GM19025 (cell line): ENCODE results near the gene DYNC1I1.
A peak's percentile ranks its signal among the peaks of the same experiment; 100 is the strongest.
"Not testable (repeated sequence)": the region's sequence is repeated elsewhere in the genome, so short reads cannot be mapped to it uniquely, and the experiment has no call there.

Source experiments
- ATAC-seq: cut with Tn5 transposase; IDR thresholded peaks from one replicate; pipeline ENCODE4 v1.9.1; 2021; ENCODE audit warnings: mild to moderate bottlenecking, low read depth, moderate library complexity; ENCODE audit not compliant: unreplicated experiment

DYNC1I1 gene

DNA sequence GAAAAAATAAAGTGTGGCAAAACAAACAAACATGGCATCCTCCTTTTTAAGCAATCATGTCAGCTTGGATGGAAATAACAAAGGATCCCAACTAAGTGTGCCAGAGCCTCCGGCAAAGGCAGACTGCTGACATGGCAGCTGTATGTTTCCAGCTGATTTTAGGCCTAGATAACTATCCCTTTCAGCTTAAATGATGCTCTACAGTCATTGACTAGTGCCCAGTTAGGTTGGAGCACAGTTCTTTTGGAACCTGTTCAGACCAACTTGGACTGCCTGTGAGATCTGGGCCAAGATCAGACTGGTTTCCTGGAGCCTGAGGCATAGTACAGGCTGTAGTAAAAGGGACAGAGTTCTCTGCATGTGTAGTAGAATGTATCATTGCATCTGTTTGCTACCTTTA is 128.7 kb downstream of the DYNC1I1 start:
- no peak for ATAC-seq

DNA sequence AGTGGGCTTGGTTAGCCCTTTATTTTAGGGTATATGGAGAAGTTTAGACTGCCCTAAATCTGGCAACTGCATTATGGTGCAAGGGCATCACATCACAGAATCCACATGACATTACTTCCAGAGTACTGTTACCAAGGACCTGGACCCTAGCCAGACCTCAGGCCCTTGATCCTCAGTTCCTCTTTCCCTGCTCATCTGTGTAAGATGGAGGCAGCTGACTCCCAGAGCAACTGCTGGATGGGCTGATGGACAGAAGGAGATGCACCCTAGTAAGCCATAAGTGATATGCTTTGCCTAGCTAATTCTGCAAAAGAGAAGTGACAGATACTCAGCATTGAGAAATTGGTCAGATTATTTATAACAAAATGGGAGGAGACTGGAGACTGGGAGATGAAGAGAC is 131.7 kb downstream of the DYNC1I1 start:
- ATAC-seq, result no peak

DNA sequence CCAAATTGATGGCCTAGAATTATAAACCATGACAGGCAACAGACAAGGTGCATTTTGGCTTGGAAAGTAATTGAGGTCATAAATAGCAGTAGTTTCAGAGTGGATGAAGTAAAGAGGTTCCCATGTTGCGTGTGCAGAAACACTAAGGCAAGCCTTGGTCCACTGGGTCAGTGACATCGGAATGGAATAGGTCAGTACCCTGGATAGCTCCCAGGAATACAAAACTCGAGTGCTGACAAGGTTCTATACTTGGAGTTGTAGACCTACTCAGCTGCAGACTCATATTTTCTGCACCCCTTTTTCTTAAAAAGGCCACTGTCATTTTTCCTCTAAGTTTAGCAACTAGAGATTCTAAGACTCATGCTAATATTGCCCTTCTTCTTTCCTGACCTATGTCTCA is 132.8 kb downstream of the DYNC1I1 start:
- ATAC-seq, result no peak

DNA sequence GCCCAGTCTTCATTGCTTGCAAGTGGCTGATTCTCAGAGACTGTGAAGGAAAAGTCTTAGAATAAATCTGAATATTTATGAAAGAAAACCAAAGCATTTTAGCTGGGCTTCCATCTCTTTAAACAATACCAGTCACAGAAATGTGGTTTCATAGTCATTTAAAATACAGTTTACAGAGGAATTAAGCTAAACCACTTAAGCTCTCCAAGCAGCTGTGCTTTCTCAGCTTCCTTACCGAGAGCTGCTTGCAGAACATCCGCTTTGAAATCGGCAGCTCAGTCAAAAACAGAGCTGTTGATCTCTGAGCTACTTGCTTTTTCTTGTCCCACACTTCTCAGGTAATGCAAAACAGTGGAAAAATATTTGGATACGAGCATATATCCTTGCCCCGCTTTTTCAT is 134.5 kb downstream of the DYNC1I1 start:
- ATAC-seq, result no peak

DNA sequence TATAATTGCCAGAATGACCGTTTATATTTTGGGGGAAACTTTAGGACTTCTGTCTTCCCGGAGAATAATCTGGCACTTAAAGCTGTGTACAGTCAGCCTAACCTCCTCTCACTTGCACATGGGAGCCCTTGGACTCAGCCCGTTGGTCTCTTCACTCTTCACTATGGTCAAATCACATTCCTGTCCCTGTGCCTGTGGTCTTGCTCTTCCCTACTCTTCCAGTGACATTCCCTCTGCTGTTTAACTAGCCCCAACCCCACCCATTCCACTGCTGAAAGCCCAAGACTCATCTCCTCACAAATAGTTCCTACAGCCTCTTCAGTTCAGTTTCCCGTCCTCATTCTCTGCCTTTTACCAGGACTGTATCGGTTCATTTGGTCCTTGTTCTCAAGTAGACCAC is 135.0 kb downstream of the DYNC1I1 start:
- ATAC-seq, result no peak

DNA sequence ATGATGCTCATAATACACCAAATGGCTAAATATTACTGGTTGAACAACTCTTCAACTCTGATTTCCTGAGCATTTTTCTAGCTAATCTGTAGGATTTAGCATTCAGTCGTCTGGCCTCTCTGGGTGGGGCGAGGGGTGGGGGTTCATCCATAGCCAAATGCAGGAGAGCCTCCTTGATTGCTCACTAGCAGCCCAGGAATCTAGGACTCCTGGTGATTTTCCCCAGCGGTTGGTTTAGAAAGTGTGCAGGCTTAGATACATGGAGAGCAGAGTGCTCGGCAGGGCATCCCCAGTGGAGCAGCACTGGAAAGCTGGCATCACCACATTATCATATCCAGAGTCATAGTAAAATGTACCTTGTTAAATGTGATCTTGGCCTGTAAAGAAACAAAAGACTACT is 136.1 kb downstream of the DYNC1I1 start:
- ATAC-seq, result no peak

DNA sequence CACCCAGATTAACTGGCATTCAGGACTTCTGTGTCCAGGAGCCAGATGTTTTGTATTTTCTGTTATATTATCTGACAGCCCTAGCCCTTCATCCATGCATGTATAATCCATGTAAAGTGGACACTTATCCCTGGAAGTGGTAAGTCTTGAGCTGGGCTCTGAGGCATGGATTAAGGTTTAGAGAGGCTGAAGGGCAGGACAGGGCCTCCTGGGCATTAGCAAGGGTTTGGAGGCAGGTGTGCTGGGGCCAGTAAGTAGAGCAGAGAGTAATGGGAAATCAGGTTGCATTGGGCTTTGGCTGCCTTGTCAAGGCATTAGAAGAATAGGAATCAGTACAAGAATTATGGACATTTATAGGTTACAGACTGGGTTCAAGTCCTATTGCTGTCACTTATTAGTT is 138.0 kb downstream of the DYNC1I1 start:
- no peak for ATAC-seq

DNA sequence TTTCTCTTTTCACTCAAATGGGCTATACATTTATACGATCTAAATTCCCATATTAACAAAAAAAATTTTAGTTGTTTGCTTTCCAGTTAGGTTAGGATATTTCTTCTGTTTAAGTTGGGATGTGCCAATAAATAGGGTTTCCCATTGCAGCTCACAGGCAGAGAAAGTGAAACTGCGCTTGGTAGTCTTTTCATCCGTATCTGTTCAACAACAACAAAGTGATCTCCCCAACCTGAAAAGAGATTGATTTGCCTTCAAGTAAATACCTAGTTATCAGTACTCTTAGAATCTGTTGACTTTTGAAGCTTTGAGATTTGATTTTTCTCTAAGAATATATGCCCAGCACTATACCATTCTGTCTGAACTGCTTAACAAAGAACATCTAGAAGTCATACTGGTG is 143.4 kb downstream of the DYNC1I1 start:
- ATAC-seq, result no peak

DNA sequence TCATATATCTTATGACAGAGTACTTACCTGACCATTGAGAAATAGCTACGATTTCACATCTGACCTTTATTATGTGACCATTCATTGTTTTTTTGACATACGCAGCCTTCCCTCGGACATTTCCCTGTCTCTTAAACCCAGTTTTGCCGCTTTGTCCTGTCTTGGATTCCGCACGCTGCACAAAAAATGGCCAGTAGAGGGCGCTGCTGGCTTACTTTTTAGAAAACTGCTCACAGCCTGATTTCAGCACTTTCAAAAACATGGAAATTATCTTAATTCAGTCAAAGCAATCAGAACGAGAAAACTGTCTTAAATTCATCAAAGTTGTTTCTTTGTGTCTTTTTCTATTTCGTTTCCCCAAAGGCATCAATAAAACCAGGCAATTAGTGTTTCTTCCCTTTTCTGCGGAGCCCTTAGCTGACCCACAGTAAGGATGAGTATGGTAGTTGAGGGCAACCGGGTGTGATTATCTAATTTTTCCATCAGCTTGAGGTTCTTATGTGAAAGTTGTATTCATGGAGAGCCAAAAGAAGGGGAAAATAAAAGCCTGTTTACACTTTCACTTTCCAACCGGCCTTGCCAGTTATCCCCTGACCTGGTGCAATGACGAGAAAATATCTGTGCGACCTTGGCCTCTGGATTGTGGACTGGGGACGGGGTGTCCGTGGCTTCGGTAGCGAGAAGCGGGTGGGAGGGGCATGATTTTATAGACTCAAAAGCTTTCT is 144.4 kb downstream of the DYNC1I1 start:
- ATAC-seq, result peak; percentile 61

DNA sequence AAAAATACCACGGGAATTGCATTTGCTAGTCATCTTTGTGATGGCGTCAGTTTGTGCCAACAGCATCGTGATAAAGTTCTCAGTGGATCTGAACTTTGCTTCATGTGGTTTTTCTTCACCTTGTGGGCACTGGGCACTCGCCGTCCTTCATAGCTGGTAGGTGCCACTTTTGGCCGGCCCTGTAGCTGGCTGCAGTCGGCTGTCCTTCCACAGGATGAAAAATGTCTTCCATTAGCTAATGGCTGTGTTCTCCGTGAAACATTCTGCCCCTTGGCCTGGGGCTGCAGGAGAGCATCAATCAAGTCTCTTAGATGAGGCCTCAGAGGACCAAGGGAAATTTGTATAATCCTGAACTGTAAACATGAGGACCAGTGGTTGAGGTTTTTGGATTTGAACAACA is 145.3 kb downstream of the DYNC1I1 start:
- ATAC-seq, result no peak

DNA sequence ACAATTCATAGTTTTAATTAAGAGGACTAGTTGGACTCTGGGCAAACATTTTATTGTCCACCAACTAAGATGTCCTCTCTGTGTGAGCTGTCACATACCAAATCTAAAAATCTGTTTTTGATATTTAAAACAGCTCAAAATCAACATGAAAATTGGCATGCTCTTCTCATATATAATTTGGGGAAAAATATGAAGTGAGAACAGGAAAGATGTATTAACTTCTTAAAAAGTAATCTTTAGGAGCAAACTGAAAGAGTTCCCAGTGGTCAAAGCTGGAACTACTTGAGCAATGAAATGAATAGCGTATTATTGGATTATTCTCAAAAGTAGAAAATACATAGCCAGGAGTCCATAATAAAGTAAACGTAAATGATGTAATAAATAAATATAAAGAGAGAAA is 147.2 kb downstream of the DYNC1I1 start:
- ATAC-seq, result no peak

DNA sequence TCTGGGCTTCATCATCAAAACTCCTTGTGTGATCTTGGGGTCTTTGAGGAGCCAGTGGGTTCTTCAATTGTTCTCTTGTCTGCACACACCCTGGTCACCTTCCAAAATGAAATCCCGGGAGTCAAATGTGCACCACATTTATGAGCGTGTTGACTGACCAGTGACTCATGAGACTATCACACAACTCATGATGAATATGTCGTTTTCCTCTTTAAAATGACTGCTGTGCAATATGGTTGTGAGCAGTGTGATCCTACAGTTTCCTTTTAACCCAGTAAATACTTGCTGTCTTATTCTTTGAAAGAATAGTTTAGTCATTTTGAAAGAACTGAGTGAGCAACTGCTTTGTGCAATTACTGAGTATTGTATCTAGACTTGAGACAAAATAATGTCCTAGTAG is 149.2 kb downstream of the DYNC1I1 start:
- ATAC-seq, result no peak

DNA sequence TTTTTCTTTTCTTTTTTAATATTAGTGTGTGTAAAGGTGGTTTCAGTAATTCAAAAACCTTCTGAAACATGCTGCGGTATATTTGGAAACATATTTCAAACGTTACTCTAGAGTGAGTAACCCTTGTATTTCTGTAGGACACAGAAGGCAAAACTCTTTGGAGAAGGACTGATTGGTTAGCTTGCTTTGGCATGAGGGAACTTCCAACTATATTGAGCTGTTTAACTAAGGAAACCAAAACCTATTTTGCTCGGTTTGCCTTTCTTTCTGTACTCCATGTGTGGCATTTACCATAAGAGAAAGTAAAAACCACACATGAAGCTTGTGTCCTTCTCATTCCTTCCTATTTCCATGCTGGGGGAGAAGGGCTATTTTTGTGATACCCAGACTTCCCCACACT is 149.8 kb downstream of the DYNC1I1 start:
- ATAC-seq, result no peak

DNA sequence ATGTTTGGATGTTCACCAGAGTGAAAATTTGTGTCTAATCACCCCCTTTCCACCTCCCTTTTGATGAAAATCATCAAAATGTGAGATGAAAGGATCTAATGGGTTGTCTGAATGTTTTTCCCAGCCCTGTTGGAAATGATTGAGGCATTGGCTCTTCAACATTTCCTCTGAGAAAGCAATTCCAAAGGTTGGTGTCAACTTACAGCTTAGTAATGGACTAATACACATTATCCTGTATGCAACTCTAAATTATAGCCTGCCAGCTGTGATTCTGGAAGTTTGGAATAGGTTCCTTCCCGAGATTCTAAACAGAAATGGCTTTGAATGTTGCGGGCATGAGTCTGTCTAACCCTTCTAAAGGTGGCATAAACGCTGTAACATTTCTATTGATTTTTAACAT is 152.9 kb downstream of the DYNC1I1 start:
- ATAC-seq, result no peak

DNA sequence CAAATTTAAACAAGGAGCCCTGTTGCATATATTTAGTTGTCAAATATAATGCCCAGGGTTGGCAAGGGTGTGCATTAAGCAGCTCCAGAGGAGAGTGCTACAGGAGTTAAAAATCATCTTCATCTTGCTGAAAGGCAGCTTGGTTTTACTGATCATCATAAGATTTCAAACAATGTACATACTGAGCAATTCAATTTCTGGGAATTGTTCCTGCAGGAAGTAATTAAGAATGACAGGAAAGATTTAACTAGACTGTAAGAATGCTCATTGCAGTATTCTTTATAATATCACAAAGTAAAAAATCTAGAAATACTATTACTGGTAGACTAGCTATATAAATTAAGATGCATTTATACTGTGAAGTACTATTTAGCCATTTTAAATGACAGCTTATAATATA is 153.6 kb downstream of the DYNC1I1 start:
- no peak for ATAC-seq

DNA sequence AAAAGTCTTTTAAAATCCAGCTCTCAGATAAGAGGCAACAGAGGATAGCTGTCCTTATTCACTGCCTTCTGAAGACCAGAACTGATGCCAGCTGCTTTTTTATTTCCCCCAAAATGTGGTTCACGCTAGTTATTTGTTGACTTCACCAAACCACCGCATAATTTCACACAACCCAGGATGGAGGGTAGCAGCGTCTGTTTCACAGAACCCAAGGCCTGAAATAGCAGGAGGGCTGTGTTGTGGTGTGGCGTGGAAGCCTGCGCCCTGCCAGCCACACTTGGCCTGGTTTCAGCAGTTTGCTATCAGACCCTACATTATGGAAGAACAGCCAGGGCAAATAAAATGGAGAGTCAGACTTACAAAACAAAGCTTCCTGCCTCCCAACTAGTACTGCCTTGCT is 155.4 kb downstream of the DYNC1I1 start:
- ATAC-seq, result no peak

DNA sequence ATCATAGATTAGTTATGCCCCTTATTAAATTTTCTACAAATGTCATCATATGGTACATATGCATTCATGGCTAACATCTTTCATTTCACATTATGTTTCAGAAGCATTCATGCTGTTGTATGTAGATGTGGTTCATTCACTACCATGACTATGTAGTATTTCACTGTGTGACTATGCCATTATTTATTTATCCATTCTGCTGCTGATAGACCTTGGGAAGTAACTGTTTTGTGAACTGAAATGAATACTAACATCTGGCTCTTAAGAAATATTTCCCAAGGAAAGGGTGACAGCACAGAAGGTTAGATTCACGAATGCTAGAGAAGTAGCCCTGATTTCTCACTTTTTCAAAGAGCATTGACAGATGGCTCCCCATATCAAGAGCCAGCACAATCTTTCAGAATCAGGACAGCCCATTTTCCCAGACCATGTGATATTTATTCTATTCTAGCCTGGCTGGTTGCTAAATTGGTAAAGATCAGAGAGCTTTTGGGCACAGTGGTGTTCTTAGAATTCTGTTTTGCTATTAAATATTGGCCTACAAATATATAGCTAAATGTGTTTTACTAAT is 157.4 kb downstream of the DYNC1I1 start:
- no peak for ATAC-seq

DNA sequence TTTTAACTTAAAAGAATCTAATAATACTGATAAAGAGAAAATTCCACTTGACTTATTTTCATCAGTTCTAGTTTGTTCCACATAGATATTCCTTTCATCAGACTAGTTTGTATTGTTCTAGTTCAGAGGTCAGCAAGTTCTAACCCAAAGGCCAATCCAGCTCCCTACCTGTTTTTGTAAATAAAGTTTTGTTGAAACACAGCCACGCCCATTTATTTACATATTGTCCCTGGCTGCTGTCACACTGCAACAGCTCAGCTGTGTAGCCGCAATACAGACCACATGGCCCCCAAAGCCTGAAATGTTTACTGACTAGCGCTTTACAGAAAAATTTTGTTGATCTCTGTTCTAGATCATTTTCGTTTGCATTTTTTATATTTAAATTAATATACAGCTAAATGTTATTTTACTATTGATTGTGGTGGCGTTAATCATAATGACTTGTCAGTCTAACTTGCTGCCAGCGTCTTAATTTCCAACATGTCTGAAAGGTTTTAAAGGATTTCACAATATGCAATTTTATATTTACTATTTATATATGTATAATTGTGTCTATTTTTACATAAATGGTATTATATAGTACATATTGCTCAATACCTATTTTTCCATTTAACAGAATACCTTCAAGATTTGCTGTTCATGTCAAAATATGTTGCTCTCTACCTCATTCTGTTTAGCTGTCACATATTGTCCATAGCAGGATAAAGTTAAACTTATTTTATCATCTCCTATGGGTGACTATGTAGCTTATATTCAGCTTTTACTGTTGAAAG is 159.3 kb downstream of the DYNC1I1 start:
- ATAC-seq, result no peak

DNA sequence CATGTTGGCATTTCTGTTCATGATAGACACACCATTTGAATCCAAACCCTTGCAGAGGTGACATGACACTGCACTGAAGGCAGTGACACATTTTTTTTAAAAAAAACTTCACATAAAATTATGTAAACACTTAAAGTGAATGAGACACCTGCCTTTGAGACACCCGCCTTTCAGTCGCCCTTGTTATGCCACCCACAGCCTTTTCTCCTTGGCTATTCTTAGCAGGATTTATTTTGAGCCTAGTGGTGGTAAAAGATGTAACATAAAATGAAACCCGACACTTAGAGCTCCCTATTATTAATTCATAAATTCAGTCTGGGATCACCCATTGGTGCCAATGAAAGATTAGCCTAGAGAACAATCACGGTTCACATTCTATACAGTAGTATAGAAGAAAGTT is 161.3 kb downstream of the DYNC1I1 start:
- ATAC-seq, result no peak

DNA sequence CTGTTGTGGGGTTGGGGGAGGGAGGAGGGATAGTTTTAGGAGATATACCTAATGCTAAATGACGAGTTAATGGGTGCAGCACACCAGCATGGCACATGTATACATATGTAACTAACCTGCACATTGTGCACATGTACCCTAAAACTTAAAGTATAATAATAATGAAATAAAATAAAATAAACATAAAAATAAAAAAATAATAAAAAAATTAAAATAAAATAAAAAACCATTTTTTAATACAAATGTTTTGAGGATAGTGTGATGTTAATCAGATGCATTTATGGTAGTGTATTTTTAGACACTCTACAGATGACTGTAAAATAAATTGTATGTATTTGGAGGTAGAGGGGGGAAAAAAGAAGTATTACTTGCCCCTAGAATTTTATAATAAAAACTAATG is 172.5 kb downstream of the DYNC1I1 start:
- ATAC-seq, result not testable (repeated sequence)

DNA sequence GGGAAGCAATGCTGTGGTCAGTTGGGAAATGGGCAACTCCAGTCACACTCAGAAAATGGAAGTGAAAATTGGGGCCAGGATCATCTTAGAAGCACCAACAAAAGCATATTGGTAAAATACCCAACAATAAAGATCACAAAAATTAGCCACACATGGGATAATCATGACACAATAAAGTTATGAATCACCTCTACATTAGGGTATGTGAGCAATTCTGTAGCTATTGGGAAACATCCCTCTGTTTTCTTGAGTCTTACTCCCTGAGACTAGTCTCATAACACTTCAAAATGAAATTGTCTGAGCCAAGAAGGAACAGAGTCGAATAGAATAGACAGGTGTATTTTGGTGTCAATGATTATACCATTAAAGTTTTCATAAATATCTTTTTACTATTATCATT is 178.3 kb downstream of the DYNC1I1 start:
- no peak for ATAC-seq

DNA sequence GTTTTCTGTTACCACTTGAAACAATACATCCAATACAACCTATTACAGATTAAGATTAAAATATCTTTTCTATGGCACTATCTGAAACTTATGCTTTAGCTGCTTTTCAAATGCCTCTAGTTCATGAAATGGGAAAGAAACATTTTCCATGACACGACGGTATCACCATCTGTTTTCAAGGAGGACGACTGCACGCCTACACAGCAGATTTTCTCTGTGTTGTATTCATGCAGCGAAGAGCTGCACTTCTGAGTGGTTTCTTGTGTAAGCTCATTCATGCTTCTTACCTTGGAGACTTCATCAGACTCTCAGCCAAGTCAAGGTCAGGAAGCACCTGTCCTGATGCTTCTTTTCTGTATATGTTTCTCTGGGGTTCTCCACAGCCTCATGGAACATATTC is 179.2 kb downstream of the DYNC1I1 start:
- ATAC-seq, result no peak
